H1 (cell line): Measurements from ENCODE around the gene HSD17B8. TPM values are rescaled to one million over a fixed set of nuclear protein-coding genes. Genes with fewer than 3 reads are reported as not detected.

Experiments
- ASH2L ChIP-seq: fragments of 200-600, 300-600 bp; sonication (generic); IDR thresholded peaks from one replicate; pipeline ENCODE4 v1.7.1; 2017; ENCODE audit warnings: low read length
- BRCA1 ChIP-seq: IDR thresholded peaks from 2 replicates; pipeline ENCODE4 v1.6.1; 2012; ENCODE audit warnings: low read depth, low read length, improper control_type of control experiment
- CTCF ChIP-seq, 3 experiments: IDR thresholded peaks; 1 replicate in 2 of 3; 2 replicates in 1 of 3; pipeline versions ENCODE4 v1.5.1 to v1.6.1; 2011; ENCODE audit warnings: low read length in 3 of 3, mild to moderate bottlenecking in 3 of 3, inconsistent platforms in 2 of 3, low read depth in 1 of 3, moderate library complexity in 1 of 3; ENCODE audit not compliant: insufficient read depth in 1 of 3; ENCODE audit errors: control extremely low read depth in 1 of 3
- POU5F1 ChIP-seq: IDR thresholded peaks from 2 replicates; pipeline ENCODE4 v1.6.1; 2011; ENCODE audit warnings: low read depth, mild to moderate bottlenecking, low read length, moderate library complexity
- SIN3A ChIP-seq, 2 experiments: IDR thresholded peaks in 1 of 2; conservative IDR thresholded peaks in 1 of 2; 2 replicates each; pipeline ENCODE4 v1.6.1; 2011 to 2012; ENCODE audit warnings: low read length in 2 of 2, improper control_type of control experiment in 1 of 2, low read depth in 1 of 2, mild to moderate bottlenecking in 1 of 2
- polyA plus RNA-seq, 7 experiments: library from polyadenylated mRNA; depleted of rRNA in 3 of 7; stranded (reverse) in 5 of 7; unstranded in 2 of 7; fragments of >200 nt in 5 of 7; fragments of 200-250 nt in 2 of 7; gene quantifications; 1 replicate in 5 of 7; 2 replicates in 1 of 7; 4 replicates in 1 of 7; pipeline versions ENCODE4 v1.2.1 to v1.2.3, GENCODE V29; 2011 to 2013; ENCODE audit warnings: missing spikeins in 2 of 7, mixed read lengths in 2 of 7
- total RNA-seq: library from RNA; stranded (reverse); fragmentation: NEBNext Ultra II Directional; extraction: Animal tissue kit (Norgen Biotek cat#: 25700); gene quantifications from 2 replicates; pipeline ENCODE4 v1.2.1, GENCODE V29; 2021

Gene HSD17B8
- total and polyA plus RNA-seq, 2 of the 8 experiments (the other 6 are each of a cell fraction or from before 2014, with no cell fraction given): 3.3 to 17.1 TPM

GRCh38 chr6:33237741-33238140 lies 33.3 kb downstream of the HSD17B8 start (continued):
- TF ChIP-seq CTCF (IDR thresholded peaks at IDR 0.05; ENCODE audit: control extremely low read depth in 1 of 3, insufficient read depth in 1 of 3, low read depth in 1 of 3, low read length in 3 of 3) (no peak), POU5F1 (no peak), SIN3A (conservative IDR thresholded peaks at IDR 0.05 in 1 of 2, IDR thresholded peaks at IDR 0.05 in 1 of 2; ENCODE audit: low read depth in 1 of 2, low read length in 2 of 2) (no peak), ASH2L (no peak), BRCA1 (no peak)
